HG03378 (cell line): ENCODE results near the gene ITSN1.
A peak's percentile ranks its signal among the peaks of the same experiment; 100 is the strongest.
"Not testable (repeated sequence)": the region's sequence is repeated elsewhere in the genome, so short reads cannot be mapped to it uniquely, and the experiment has no call there.

Experiments used
- ATAC-seq: cut with Tn5 transposase; IDR thresholded peaks from one replicate; pipeline ENCODE4 v1.9.1; 2021; ENCODE audit warnings: mild to moderate bottlenecking, moderate library complexity; ENCODE audit not compliant: unreplicated experiment

Gene ITSN1

GRCh38 chr21:33914188-33914587 is 271.9 kb downstream of the ITSN1 start:
- no peak for ATAC-seq

DNA sequence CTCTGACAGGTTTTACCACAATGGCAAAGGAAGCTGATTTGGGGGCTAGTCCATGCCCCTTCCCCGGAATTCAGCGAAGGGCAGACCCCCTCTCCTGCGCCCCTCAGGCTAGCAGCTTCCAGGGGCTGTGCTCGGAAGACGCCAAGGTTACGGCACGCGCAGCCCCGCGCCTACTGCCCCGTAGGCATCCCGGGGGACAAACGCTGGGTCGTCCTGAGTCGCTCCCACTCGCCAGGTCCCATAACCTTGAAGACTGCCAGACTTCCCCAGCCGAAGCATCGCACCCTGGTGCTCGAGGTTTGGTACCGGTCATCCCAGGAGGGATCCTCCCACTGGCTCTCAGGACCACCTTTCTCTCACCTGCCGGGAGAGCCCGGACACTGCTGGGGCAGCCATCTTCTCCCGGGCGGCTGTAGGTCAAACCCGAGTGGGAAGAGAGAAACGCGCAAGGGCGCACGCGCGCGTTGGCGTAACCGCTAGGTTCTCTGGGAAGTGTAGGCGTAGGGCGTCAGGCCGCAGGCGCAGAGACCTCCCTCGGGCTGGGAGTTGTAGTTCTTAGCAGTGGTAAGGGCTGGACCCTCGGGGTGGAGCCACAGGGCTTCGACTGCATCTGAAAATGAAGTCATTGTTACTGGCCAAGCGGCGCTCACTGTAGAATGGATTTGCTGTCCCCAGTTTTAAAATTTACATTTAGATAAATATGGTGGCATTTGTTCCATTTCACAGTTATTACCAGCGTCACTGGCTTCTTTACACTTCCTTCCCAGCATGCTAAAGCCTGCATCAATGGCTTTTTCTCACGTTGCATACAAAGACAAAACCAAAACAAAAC is 273.3 kb downstream of the ITSN1 start, which contains the start of gene ATP5PO:
Gene ATP5PO (minus strand): TSS at position 437 of the 832 bp plus-strand sequence. CDS start 41 bp downstream, at position 396.
- ATAC-seq, result peak; percentile 97

DNA sequence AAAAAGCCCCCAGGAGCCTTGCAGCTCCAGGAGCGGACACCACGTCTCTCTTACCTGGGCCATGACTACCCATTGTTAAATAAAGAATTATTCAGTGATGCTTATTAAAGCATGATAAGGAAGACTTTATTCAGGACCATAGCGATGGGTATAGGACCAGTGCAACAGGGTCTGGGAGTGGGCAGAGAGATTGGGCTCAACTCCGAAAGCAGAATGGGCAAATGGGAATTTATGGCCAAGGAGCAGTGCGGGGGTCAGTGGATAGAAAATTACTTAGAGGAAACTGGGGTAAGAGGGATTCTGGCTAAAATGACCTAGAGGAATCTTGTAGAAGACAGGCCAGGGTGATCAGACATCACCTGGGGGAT is 273.9 kb downstream of the ITSN1 start:
- ATAC-seq, result no peak

- ATAC-seq, result no peak
Observed at GRCh38 chr21:33917421-33917820, 275.1 kb downstream of the ITSN1 start.

DNA sequence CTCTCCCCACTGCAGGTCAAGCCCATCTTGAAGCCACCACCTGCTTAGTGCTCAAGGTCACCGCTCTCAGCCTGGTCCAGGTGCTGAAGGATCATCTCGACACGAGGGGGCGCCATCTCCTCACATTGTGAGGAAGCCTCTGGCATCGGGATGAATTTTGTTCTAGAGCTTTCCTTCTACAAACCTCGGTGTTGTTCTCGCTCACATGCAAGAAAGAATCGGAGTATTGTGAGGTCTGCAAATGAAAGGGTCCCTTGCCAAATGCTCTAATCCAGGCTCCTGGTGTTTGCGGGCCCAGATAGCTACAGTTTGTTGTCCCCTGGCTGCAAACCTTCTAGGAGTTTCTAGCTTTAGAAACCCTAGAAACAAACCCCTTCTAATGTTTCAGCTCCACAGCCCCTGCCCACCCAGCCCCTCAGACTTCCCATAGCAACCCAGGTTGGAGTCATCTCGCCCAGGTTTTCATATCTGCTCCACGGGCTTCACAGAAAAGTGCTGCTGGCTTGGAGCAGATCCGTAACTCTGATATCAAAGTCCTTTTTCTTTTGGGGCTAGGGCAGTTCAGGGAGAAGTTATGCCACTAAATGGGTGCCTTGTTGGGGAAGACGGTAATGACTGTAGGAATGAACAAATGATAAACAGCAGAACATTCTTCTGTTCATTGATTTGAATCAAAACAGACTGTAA is 281.9 kb downstream of the ITSN1 start:
- peak; percentile 80 for ATAC-seq

- ATAC-seq, result no peak
Observed at GRCh38 chr21:33924766-33925100, 282.4 kb downstream of the ITSN1 start.

- ATAC-seq, result not testable (repeated sequence)
Observed at GRCh38 chr21:33926248-33926647, 283.9 kb downstream of the ITSN1 start.

- ATAC-seq, result not testable (repeated sequence)
Observed at GRCh38 chr21:33931052-33931798, 288.9 kb downstream of the ITSN1 start.

- no peak for ATAC-seq
Observed at GRCh38 chr21:33931799-33932390, 289.6 kb downstream of the ITSN1 start.

DNA sequence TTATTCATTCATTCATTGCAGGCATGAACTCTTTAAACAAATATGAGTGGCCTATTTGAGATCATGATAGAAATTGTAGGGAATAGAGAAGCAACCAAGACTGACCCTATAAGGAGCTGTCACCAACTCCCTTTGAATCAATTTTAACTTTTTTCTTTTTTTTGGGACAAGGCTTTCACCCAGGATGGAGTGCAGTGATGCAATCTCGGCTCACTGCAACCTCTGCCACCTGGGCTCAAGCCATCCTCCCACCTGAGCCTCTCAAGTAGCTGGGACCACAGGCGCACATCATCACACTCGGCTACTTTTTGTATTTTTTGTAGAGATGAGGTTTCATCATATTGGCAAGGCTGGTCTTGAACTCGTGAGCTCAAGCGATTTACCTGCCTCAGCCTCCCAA is 290.4 kb downstream of the ITSN1 start:
- no peak for ATAC-seq

DNA sequence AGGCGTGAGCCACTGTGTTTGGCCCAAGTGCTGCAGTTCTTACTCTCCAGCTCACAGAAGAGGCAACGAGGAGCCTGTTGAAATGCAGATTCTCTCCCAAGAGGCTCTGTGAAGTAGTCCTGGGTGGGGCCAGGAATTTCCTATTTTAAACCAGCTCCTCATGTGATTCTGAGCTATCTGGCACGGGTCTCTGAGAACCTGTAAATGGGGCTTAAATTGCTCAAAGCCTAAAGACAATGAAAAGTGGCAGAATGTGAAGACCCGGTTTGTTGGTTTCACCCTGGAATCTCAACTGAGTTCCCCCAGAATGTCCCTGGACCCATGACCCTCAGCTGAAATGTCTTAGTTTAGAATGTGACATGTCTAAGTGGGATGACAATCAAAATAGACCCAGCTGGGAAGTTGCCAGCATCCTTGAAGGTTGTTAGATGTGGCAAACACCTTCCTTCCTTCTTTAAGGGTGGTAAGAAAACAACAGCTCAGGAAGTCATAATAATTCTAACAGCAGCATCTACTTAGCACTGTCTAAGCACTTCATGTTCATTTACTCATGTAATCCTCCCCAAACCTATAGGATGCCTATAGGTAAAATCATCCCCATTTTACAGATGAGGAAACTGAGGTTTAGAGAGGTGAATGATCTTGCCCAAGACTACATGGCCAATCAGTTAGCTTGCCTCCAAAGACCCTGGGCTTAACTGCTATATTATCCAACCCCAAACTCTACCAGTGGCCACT is 294.2 kb downstream of the ITSN1 start:
- no peak for ATAC-seq

GRCh38 chr21:33937146-33937545 is 294.8 kb downstream of the ITSN1 start:
- no peak for ATAC-seq

DNA sequence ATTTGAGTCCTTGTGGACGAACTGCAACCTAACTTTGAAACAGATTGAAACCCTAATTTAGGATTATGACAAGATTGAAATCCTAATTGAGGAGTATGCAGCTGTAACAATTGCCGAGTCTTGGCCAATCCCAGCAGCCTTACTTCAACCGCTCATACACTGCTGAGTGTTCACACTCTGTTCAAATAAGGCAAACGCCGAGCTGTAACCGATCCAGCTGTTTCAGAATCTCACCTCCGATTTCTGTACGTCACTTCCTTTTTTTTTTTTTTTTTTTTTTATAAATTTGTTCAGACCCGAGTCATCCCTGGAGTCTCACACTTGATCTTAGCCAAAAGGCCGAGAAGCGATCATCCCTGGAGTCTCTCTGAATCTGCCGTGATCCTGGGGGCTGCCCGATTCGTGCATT is 295.6 kb downstream of the ITSN1 start:
- no peak for ATAC-seq

- no peak for ATAC-seq
Observed at GRCh38 chr21:33938381-33938780, 296.1 kb downstream of the ITSN1 start.

GRCh38 chr21:33939226-33939625 is 296.9 kb downstream of the ITSN1 start:
- ATAC-seq, result no peak

GRCh38 chr21:33940164-33940880 is 298.0 kb downstream of the ITSN1 start:
- ATAC-seq, result no peak

DNA sequence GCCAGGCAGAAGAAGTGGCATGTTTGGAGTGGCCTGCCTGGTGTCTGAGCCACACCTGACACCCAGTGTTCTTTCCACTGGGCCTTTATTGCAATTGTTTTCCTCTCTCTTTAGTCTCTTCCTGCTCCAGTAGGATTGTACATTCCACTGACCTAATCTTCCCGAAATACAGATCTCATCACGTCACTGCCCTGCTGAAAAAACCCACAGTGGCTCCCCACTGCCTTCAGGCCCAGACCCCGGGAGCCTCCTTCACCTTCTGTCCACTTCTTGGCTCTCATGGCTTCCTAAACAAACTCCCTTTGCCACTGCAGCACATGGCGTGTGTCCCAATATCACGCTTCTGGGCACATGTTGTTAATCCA is 298.6 kb downstream of the ITSN1 start:
- ATAC-seq, result no peak

DNA sequence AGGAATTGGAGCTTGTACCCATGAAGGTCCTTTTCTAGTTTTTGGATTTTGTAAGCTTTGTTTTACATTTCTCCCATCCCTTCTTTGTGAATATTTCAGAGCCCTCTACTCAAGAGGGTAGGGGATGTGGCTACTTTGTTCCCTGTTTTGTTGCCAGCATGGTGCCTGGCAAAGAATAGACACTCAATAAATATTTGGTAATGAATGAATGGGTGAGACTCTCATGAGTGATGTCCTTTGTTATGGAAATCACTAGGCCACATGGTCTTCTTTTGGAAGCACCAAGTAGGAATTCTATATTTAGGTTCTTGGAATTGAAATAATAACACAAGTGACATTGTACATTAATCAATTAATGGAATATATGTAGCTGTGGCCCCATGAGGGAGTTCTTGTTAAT is 300.1 kb downstream of the ITSN1 start:
- no peak for ATAC-seq

DNA sequence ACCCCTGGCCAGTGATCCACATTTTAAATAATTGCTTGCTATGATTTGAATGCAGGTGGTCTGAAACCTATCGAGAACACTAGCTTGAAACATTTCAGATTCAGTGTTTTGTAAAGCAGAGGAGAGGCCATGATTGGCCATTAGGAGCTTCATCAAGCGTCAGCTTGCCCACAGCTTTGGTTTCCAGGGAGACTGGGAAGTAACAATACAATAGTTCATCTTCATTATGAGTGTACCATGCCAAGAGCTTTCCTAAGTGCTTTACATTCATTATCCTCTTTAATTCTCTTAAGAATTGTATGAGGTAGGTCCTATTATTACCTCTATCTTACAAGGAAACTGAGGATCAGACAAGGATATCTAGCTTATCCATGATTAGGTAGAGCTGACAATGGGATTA is 301.0 kb downstream of the ITSN1 start:
- no peak for ATAC-seq

- no peak for ATAC-seq
Observed at GRCh38 chr21:33944185-33944763, 302.0 kb downstream of the ITSN1 start.
